ENCODE results near the gene PPP1R9A.

The PPP1R9A gene

DNA sequence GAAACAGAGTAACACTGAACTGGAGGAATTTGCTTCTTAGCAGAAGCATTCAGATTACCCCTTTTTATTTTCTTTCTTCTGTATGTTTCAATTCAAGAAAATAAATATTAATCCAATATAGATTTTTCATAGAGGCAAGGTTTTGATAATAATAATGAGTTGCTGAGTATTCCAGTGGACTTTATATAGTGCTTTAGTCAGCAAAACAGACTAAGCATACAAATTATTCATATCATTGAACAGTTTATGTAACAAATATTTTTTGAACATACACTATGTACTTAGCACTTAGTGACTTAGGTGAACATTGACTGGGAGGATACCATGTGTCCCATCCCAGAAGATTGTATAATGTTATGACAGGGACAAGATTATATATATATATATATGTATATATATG, 32.0 kb downstream of the PPP1R9A start:
- FAIRE-seq (no peak), DNase-seq (ENCODE audit: insufficient read length, low spot score) (no peak)
- no peak for TF ChIP-seq POLR2A (IDR thresholded peaks at IDR 0.05; ENCODE audit: low read depth, low read length)

DNA sequence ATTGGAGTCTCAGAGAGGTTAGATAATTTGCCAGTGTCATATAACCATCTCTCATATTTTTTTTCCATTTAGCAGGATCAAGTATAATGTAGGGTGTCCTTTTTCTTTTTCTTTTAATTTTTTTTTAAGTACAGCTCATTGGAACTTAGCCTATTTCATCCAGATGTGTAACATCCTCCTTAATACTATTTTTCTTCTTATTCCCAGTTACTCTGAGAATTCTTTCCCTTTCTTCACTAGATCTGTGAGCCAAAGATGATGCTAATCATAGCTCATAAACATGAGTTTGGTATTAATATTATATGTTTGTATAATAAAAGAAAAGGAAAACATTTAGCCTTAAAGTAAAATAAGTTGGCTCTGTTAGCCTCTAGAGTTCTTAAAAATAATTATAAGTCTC, 32.8 kb downstream of the PPP1R9A start:
- FAIRE-seq, result no peak
- no peak for TF ChIP-seq POLR2A (IDR thresholded peaks at IDR 0.05; ENCODE audit: low read depth, low read length)

DNA sequence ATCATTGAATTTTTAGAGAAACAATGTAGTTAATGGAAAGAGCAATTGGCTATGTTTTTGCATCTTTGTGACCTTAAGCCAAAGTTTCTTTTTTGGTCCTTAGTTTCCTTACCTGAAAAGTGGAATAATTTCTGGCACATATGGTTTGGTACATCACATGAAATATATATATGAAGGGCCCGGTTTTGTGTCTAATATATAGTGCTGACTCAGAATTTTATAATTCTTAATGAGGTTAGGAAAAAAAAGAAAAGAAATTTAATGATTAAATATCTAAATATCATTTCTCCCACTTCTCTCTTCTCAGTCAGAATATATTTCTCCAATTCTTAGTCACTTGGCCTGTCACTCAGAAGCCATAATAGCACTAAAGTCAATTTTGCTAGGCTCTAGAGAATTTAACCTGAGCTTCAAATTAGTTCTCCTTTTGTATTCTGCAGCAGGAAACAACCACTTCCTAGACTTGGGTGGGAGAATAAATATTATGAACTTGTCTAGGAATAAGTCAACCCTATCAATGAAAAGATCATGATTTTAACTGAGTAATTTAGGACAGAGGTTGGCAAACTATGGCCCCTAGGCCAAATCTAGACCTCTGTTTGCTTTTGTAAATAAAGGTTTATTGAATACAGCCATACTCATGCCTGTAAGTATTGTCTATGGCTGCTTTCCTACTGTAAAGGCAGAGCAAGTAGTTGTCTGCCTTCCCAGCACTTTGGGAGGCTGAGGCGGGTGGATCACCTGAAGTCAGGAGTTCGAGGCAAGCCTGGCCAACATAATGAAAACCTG, 34.6 kb downstream of the PPP1R9A start:
- FAIRE-seq (no peak), DNase-seq (ENCODE audit: insufficient read length, low spot score) (no peak)
- no peak for TF ChIP-seq POLR2A (IDR thresholded peaks at IDR 0.05; ENCODE audit: low read depth, low read length)

More for the DNA sequence above, 32.8 kb downstream of the PPP1R9A start:
- DNase-seq (ENCODE audit: insufficient read length, low spot score), result no peak

DNA sequence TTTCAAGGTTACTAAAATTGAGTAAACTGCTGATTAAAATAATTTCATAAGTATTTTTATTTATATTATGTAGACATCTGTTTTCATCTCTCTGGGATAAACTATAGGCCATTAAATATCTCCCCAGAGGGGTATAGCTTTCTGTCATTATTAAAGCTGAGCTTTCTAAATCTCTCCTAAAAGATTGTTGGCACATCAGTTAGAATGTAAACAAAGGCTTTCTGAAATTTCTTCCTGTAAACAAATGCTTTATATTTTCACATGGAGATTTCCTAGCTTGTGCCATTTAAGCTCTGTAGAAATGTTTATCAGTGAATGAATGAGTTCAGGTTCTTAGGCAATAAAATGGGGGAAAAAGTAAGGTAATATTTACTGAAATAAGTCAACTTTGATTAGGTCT, 35.7 kb downstream of the PPP1R9A start:
- TF ChIP-seq POLR2A (IDR thresholded peaks at IDR 0.05; ENCODE audit: low read depth, low read length), result no peak
- FAIRE-seq (no peak), DNase-seq (ENCODE audit: insufficient read length, low spot score) (no peak)

DNA sequence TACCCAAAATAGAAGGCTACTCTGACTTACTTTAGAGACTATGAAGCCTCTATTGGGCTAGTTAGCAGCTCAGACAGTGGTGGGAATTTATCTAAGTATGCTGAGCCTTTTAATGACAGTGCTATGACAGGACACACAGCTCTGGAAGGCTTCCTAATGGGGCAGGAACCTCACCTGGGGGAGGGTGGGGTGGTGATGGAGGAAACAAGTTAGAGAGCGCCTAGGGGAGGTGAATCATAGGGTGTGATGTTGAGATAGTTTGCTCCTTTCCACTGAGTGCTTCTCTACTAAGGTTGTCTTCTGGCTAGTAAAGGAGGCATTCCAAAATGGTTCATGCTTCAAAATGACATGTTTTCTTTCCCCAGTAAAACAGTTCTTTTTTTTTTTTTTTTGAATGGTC, 42.1 kb downstream of the PPP1R9A start:
- TF ChIP-seq POLR2A (IDR thresholded peaks at IDR 0.05; ENCODE audit: low read depth, low read length), result no peak
- DNase-seq (ENCODE audit: insufficient read length, low spot score) (no peak), FAIRE-seq (no peak)

DNA sequence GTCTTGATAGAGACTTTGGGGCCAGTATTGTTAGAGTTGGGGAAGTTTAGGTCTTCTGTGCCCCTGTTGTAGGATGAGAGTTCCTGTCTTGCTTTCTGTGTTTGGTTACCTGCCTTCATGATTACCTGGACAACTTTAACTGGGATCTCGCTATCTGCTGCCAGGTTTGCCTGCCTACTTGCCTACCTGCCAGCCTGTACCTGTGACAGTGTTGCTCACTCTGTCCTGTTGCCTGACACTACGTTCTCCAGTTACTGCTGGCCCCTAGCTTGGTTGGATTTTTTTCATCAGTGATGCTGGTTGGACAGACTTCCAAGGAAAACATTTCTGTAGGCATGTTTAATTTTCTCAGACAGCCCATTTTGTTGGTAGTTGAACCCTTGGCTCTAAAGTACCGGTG, 48.4 kb downstream of the PPP1R9A start:
- FAIRE-seq, result no peak

DNA sequence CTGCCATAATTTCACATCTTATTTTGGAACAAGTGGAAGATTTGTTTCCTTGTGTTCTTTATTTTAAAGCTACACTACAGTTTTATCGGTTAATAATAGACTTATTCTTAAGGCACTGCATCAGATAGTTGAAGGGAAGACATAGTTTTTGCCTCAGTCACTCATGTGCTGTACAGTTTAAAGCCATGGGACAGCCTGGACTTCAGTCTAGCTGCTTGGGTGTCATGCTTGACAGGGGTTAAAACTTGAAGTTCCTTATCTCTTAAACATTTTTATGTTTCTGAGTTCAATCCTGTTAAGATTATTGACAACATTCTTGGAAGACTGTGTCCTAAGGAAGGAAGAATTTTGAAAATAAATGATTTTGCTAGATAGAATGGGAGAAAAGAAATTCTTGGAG, 49.7 kb downstream of the PPP1R9A start:
- no peak for TF ChIP-seq POLR2A (IDR thresholded peaks at IDR 0.05; ENCODE audit: low read depth, low read length)
- DNase-seq (ENCODE audit: insufficient read length, low spot score) (no peak), FAIRE-seq (no peak)

More for the DNA sequence above, 48.4 kb downstream of the PPP1R9A start:
- no peak for DNase-seq (ENCODE audit: insufficient read length, low spot score)
- no peak for TF ChIP-seq POLR2A (IDR thresholded peaks at IDR 0.05; ENCODE audit: low read depth, low read length)

DNA sequence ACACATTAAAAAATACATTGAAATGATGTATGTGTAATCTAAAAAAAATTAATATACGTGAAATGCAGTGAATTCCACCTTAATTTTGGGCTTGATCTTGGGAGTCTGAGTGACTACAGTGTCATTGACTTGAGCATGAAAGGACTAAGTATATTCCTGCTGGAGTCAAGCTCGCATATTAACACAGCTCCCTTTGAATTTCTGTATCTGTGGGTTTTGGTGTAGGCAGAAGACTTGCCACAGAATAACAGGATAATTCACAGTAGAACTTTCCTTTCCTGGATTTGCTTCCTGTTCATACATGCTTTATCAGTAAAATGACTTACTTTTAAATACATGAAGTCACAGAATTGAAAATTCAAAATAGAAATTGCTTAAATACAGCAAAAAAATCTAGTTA, 55.3 kb downstream of the PPP1R9A start:
- no peak for DNase-seq (ENCODE audit: insufficient read length, low spot score)
- no peak for TF ChIP-seq POLR2A (IDR thresholded peaks at IDR 0.05; ENCODE audit: low read depth, low read length)
- peak; percentile 27 for FAIRE-seq

DNA sequence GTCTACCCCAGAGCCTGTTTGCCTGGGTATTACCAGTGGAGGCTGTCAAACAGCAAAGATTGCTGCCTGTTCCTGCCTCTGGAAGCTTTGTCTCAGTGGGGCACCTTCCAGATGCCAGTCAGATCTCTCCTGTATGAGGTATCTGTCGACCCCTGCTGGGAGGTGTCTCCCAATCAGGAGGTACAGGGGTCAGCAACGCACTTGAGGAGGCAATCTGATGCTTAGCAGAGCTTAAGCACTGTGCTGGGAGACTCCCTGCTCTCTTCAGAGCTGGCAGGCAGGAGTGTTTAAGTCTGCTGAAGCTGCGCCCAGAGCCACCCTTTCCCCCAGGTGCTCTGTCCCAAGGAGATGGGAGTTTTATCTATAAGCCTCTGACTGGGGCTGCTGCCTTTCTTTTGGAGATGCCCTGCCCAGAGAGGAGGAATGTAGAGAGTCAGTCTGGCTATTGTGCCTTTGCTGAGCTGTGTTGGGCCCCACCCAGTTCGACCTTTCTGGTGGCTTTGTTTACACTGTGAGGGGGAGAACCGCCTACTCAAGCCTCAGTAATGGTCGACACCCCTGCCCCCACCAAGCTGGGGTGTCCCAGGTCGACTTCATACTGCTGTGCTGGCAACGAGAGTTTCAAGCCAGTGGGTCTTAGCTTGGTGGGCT, 62.2 kb downstream of the PPP1R9A start:
- TF ChIP-seq POLR2A (IDR thresholded peaks at IDR 0.05; ENCODE audit: low read depth, low read length), result no peak
- DNase-seq (ENCODE audit: insufficient read length, low spot score) (no peak), FAIRE-seq (no peak)

DNA sequence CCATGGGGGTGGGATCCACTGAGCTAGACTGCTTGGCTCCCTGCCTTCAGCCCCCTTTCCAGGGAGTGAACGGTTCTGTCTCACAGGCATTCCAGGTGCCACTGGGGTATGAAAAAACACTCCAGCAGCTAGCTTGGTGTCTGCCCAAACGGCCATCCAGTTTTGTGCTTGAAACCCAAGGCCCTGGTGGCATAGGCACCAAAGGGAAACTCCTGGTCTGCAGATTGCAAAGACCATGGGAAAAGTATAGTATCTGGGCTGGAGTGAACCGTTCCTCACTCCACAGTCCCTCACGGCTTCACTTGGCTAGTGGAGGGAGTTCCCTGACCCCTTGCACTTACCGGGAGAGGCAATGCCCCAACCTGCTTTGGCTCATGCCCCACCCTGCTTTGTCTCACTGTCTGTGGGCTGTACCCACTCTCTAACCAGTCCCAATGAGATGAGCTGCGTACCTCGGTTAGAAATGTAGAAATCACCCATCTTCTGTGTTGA, 62.7 kb downstream of the PPP1R9A start:
- DNase-seq (ENCODE audit: insufficient read length, low spot score) (no peak), FAIRE-seq (no peak)
- no peak for TF ChIP-seq POLR2A (IDR thresholded peaks at IDR 0.05; ENCODE audit: low read depth, low read length)

DNA sequence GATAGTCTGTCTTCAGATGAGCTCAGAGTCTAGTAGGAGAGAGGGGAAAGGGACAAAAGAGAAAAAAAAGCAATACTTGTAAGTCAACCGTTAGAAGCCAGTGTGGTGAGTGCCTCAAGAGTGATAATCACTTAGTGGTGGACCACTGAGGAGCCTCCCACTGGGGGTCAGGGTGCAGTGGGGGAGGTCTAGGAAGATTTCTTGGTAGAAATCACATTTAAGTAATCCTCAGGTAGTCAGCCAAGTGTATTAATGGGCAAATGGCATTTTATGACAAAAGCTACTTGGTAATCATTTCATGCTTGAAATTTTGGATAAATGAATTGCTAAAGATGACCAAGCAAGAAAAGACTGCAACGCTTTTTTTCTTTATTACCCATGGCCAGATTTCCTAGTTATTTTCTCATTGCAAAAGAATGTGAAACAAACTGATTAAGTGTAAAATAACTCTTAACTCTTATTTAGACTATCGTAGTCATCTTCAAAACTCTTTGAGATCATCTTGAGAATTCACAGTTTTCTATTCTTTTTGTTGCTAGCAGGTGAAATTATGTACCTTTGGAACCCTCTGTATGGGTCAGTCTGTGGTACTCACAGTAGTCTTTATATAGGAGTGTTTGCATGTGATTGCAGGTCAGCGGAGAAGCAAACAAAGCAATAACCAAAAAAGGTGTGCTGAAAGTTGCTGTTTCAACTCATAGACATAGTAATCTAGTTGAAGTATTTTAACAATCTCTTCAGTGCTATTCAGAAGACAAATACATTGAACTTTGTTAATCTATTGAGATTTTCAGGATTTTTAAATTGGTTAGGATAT, 63.9 kb downstream of the PPP1R9A start:
- TF ChIP-seq POLR2A (IDR thresholded peaks at IDR 0.05; ENCODE audit: low read depth, low read length), result no peak
- peak; percentile 72 for FAIRE-seq
- DNase-seq (ENCODE audit: insufficient read length, low spot score), result no peak

DNA sequence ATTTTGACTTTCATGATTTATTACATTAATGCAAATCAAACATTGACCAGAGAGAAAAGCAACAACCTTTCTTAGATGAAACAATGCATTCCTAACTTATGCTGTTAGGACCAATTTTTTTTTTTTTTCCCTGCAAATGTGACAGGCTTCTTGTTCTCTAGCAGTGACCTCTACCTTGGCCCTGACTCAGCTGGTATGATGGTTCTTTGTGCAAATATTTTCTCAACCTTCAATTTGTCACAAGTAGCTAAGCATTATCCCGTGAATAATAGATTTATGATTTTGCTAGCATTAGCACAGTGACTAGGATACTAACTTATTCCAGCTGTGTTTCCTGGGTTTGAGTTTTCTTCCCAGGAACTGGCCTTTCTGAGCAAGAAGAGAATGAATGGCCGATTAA, 64.9 kb downstream of the PPP1R9A start:
- TF ChIP-seq POLR2A (IDR thresholded peaks at IDR 0.05; ENCODE audit: low read depth, low read length), result no peak
- DNase-seq (ENCODE audit: insufficient read length, low spot score) (no peak), FAIRE-seq (peak; percentile 79)

DNA sequence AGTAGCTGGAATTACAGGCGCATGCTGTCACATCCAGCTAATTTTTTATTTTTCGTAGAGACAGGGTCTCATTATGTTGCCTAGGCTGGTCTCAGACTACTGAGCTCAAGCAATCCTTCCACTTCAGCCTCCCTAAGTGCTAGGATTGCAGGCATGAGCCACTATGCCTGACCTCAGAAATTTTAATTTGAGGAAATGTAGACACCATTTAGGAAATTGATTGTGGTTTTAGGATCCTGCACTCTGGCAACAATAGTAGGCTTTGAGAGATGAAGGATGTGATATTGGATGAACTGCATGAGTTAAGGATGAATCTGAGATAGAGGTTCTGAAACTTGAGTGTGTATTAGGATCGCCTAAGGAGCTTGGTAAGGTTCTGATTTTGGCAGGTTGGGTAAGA, 66.5 kb downstream of the PPP1R9A start:
- no peak for TF ChIP-seq POLR2A (IDR thresholded peaks at IDR 0.05; ENCODE audit: low read depth, low read length)
- DNase-seq (ENCODE audit: insufficient read length, low spot score), result no peak
- peak; percentile 66 for FAIRE-seq

DNA sequence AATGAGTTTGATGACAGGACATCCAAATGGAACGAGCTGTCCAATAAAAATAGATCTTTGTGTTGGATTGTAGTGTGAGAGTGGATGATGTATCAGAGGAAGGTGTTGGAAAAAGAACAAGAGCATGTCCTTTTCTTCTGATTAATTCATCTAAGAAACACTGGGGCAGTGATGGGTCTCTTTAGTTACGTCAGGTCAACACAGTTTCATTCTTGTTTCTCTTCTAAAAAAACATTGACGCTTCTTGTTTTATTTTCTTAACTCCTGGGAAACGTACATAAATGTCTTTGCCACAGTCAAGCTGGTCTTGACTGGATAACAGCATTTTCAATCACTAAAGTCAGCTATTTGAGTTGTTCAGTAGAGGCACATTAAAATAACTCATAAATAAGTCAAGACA, 67.0 kb downstream of the PPP1R9A start:
- no peak for FAIRE-seq
- TF ChIP-seq POLR2A (IDR thresholded peaks at IDR 0.05; ENCODE audit: low read depth, low read length), result no peak
- DNase-seq (ENCODE audit: insufficient read length, low spot score), result no peak
